Ectodermal cell (in vitro differentiated cells): ENCODE data around the gene SLC38A5.

Experiments used
- H3K27ac ChIP-seq: 2 replicates; pipeline ENCODE4 v1.7.0; 2013; ENCODE audit warnings: mild to moderate bottlenecking, low read depth, low read length; ENCODE audit not compliant: insufficient read depth, poor library complexity, severe bottlenecking
- H3K27me3 ChIP-seq: 2 replicates; pipeline ENCODE4 v1.7.0; 2013; ENCODE audit warnings: mild to moderate bottlenecking, low read length; ENCODE audit not compliant: insufficient read depth, control insufficient read depth, poor library complexity, severe bottlenecking
- H3K36me3 ChIP-seq: one replicate; pipeline ENCODE4 v1.7.0; 2013; ENCODE audit warnings: low read length; ENCODE audit not compliant: control insufficient read depth, insufficient read depth
- H3K4me1 ChIP-seq: one replicate; pipeline ENCODE4 v1.7.0; 2013; ENCODE audit warnings: low read length; ENCODE audit not compliant: control insufficient read depth, insufficient read depth
- H3K4me3 ChIP-seq: 2 replicates; pipeline ENCODE4 v1.7.0; 2013; ENCODE audit warnings: low read depth, low read length, control low read depth; ENCODE audit not compliant: insufficient read depth
- H3K9me3 ChIP-seq: 2 replicates; pipeline ENCODE4 v1.7.0; 2013; ENCODE audit warnings: mild to moderate bottlenecking, low read length, moderate library complexity; ENCODE audit not compliant: control insufficient read depth
- WGBS, 2 experiments: methylation state at CpG; one replicate each; pipeline ENCODE4 v1.1.7; 2013; ENCODE audit warnings: missing lambda C conversion rate in 2 of 2; 5-methylcytosine and 5-hydroxymethylcytosine counted together

Gene SLC38A5

GRCh38 chrX:48492293-48492910 lies 22.3 kb upstream of the SLC38A5 start:
- 83 to 86% methylated on average over 7 of the region's 7 CpGs for WGBS, 2 experiments
- no peaks in the 10 kb centered on the region for H3K9me3 ChIP-seq
- no peaks in the 10 kb centered on the region for H3K4me1 ChIP-seq
- no peak overlapping the region for H3K27ac ChIP-seq
- H3K36me3 ChIP-seq: no peaks in the 10 kb centered on the region
- no peak overlapping the region for H3K4me3 ChIP-seq
- H3K27me3 ChIP-seq: no peaks in the 10 kb centered on the region

- Histone ChIP-seq H3K9me3 (no peaks in the 10 kb centered on the region), H3K36me3 (no peaks in the 10 kb centered on the region), H3K4me1 (no peaks in the 10 kb centered on the region), H3K27me3 (no peaks in the 10 kb centered on the region), H3K4me3 (no peak overlapping the region), H3K27ac (no peak overlapping the region)
- WGBS, 2 experiments: 87 to 90% methylated on average over 9 of the region's 9 CpGs
Measured at GRCh38 chrX:48491809-48492208, 21.7 kb upstream of the SLC38A5 start.

- 91 to 94% methylated on average over 8 of the region's 8 CpGs for WGBS, 2 experiments
- Histone ChIP-seq H3K4me3 (no peak overlapping the region), H3K36me3 (no peaks in the 10 kb centered on the region), H3K4me1 (no peaks in the 10 kb centered on the region), H3K27ac (no peak overlapping the region), H3K27me3 (no peaks in the 10 kb centered on the region), H3K9me3 (no peaks in the 10 kb centered on the region)
Measured at GRCh38 chrX:48490661-48491060, 20.6 kb upstream of the SLC38A5 start.

- 82 to 87% methylated on average over 1 to 2 of the region's 2 CpGs for WGBS, 2 experiments
- Histone ChIP-seq H3K27ac (no peak overlapping the region), H3K36me3 (no peaks in the 10 kb centered on the region), H3K9me3 (no peaks in the 10 kb centered on the region), H3K4me3 (no peak overlapping the region), H3K27me3 (no peaks in the 10 kb centered on the region), H3K4me1 (no peaks in the 10 kb centered on the region)
Measured at GRCh38 chrX:48489892-48490291, 19.8 kb upstream of the SLC38A5 start.

GRCh38 chrX:48489296-48489695 lies 19.2 kb upstream of the SLC38A5 start:
- H3K4me3 ChIP-seq: no peak overlapping the region
- 91 to 95% methylated on average over 9 of the region's 9 CpGs for WGBS, 2 experiments
- H3K4me1 ChIP-seq: no peaks in the 10 kb centered on the region
- H3K36me3 ChIP-seq: no peaks in the 10 kb centered on the region
- H3K27ac ChIP-seq: no peak overlapping the region
- no peaks in the 10 kb centered on the region for H3K9me3 ChIP-seq
- H3K27me3 ChIP-seq: no peaks in the 10 kb centered on the region

GRCh38 chrX:48488034-48488433 lies 18.0 kb upstream of the SLC38A5 start:
- WGBS, 2 experiments: 88 to 91% methylated on average over 3 of the region's 3 CpGs
- Histone ChIP-seq H3K27me3 (no peaks in the 10 kb centered on the region), H3K27ac (no peak overlapping the region), H3K9me3 (no peaks in the 10 kb centered on the region), H3K4me3 (no peak overlapping the region), H3K4me1 (no peaks in the 10 kb centered on the region), H3K36me3 (no peaks in the 10 kb centered on the region)

- no peaks in the 10 kb centered on the region for H3K4me1 ChIP-seq
- H3K36me3 ChIP-seq: peaks cover 2% of the 10 kb centered on the region
- 96% methylated on average over 10 of the region's 10 CpGs for WGBS, 2 experiments
- no peaks in the 10 kb centered on the region for H3K27me3 ChIP-seq
- H3K4me3 ChIP-seq: no peak overlapping the region
- no peaks in the 10 kb centered on the region for H3K9me3 ChIP-seq
- H3K27ac ChIP-seq: no peak overlapping the region
Measured at GRCh38 chrX:48487362-48487798, 17.3 kb upstream of the SLC38A5 start.

- H3K4me1 ChIP-seq: no peaks in the 10 kb centered on the region
- no peaks in the 10 kb centered on the region for H3K9me3 ChIP-seq
- H3K27ac ChIP-seq: no peak overlapping the region
- peaks cover 6% of the 10 kb centered on the region for H3K36me3 ChIP-seq
- no peak overlapping the region for H3K4me3 ChIP-seq
- no peaks in the 10 kb centered on the region for H3K27me3 ChIP-seq
- 94 to 96% methylated on average over 7 of the region's 7 CpGs for WGBS, 2 experiments
Measured at GRCh38 chrX:48482526-48482925, 12.5 kb upstream of the SLC38A5 start.

GRCh38 chrX:48480583-48480982 lies 10.5 kb upstream of the SLC38A5 start:
- Histone ChIP-seq H3K9me3 (no peaks in the 10 kb centered on the region), H3K4me1 (no peaks in the 10 kb centered on the region), H3K27me3 (no peaks in the 10 kb centered on the region), H3K36me3 (peaks cover 6% of the 10 kb centered on the region), H3K27ac (no peak overlapping the region), H3K4me3 (no peak overlapping the region)
- 96 to 99% methylated on average over 3 of the region's 3 CpGs for WGBS, 2 experiments

- Histone ChIP-seq H3K27me3 (no peaks in the 10 kb centered on the region), H3K36me3 (peaks cover 6% of the 10 kb centered on the region), H3K4me1 (no peaks in the 10 kb centered on the region), H3K27ac (no peak overlapping the region), H3K9me3 (no peaks in the 10 kb centered on the region), H3K4me3 (no peak overlapping the region)
- WGBS, 2 experiments: 94 to 95% methylated on average over 3 of the region's 3 CpGs
Measured at GRCh38 chrX:48480142-48480541, 10.1 kb upstream of the SLC38A5 start.

GRCh38 chrX:48478806-48479205 lies 8.7 kb upstream of the SLC38A5 start:
- 84 to 96% methylated on average over 5 of the region's 5 CpGs for WGBS, 2 experiments
- H3K4me1 ChIP-seq: peaks cover 2% of the 10 kb centered on the region
- H3K27me3 ChIP-seq: no peaks in the 10 kb centered on the region
- no peak overlapping the region for H3K27ac ChIP-seq
- no peaks in the 10 kb centered on the region for H3K9me3 ChIP-seq
- no peak overlapping the region for H3K4me3 ChIP-seq
- peaks cover 6% of the 10 kb centered on the region for H3K36me3 ChIP-seq
